Liver (tissue), 9 donors: ENCODE data around the gene IFNA14. TPM values are rescaled to one million over a fixed set of nuclear protein-coding genes. Genes with fewer than 3 reads are reported as not detected.

ENCODE experiments used
- DNase-seq: peaks from one replicate; pipeline ENCODE4 v3.0.0-alpha.2; 2017; ENCODE audit warnings: low spot score
- H3K27ac ChIP-seq, 2 donors: one replicate each; pipeline ENCODE4 v1.7.0; 2013; ENCODE audit warnings: inconsistent platforms in 2 of 2, low read length in 2 of 2, control low read depth in 1 of 2, low read depth in 1 of 2, mild to moderate bottlenecking in 1 of 2
- H3K27me3 ChIP-seq, 4 donors: one replicate each; pipeline versions ENCODE4 v1.6.1 to v1.7.0; 2013; ENCODE audit warnings: low read length in 3 of 4, inconsistent platforms in 1 of 4, mild to moderate bottlenecking in 1 of 4, moderate library complexity in 1 of 4; ENCODE audit not compliant: control insufficient read depth in 4 of 4, insufficient read depth in 4 of 4
- H3K36me3 ChIP-seq, 4 donors: one replicate each; pipeline versions ENCODE4 v1.6.1 to v1.7.0; 2013; ENCODE audit warnings: low read length in 3 of 4, mild to moderate bottlenecking in 3 of 4, low read depth in 1 of 4, moderate library complexity in 1 of 4; ENCODE audit not compliant: control insufficient read depth in 4 of 4, insufficient read depth in 3 of 4
- H3K4me1 ChIP-seq, 4 donors: one replicate each; pipeline versions ENCODE4 v1.6.1 to v1.7.0; 2013; ENCODE audit warnings: low read length in 3 of 4, mild to moderate bottlenecking in 3 of 4, moderate library complexity in 1 of 4; ENCODE audit not compliant: control insufficient read depth in 4 of 4, insufficient read depth in 4 of 4
- H3K4me3 ChIP-seq, 3 donors: one replicate each; pipeline versions ENCODE4 v1.6.1 to v1.7.0; 2013; ENCODE audit warnings: low read length in 3 of 3, control low read depth in 1 of 3, low read depth in 1 of 3, mild to moderate bottlenecking in 1 of 3
- H3K9ac ChIP-seq, 2 donors: one replicate each; pipeline ENCODE4 v1.7.0; 2013; ENCODE audit warnings: low read length in 2 of 2, mild to moderate bottlenecking in 2 of 2, moderate library complexity in 2 of 2, control low read depth in 1 of 2, low read depth in 1 of 2
- H3K9me3 ChIP-seq, 4 donors: one replicate each; pipeline versions ENCODE4 v1.6.1 to v1.7.0; 2013; ENCODE audit warnings: low read length in 3 of 4; ENCODE audit not compliant: control insufficient read depth in 4 of 4
- ATF3 ChIP-seq: IDR thresholded peaks from 2 replicates; pipeline ENCODE4 v1.6.1; 2016; ENCODE audit warnings: antibody characterized with exemption
- CTCF ChIP-seq: fragments of 150-350 bp; IDR thresholded peaks from 2 replicates; pipeline ENCODE4 v1.5.1; 2017; ENCODE audit warnings: improper control_type of control experiment, low read depth, low read length; ENCODE audit not compliant: missing input control
- EGR1 ChIP-seq, 2 donors: IDR thresholded peaks; 2 replicates each; pipeline ENCODE4 v1.6.1; 2016 to 2018; ENCODE audit warnings: antibody characterized with exemption in 2 of 2, low read depth in 2 of 2
- FOXA2 ChIP-seq: IDR thresholded peaks from 2 replicates; pipeline ENCODE4 v1.6.1; 2016; ENCODE audit warnings: antibody characterized with exemption
- GABPA ChIP-seq, 2 donors: IDR thresholded peaks in 1 of 2; conservative IDR thresholded peaks in 1 of 2; 2 replicates each; pipeline ENCODE4 v1.6.1; 2016; ENCODE audit warnings: antibody characterized with exemption in 2 of 2, mild to moderate bottlenecking in 1 of 2, moderate library complexity in 1 of 2
- HNF4A ChIP-seq, 2 donors: conservative IDR thresholded peaks; 2 replicates each; pipeline ENCODE4 v1.6.1; 2016; ENCODE audit warnings: antibody characterized with exemption in 2 of 2, mild to moderate bottlenecking in 2 of 2
- HNF4G ChIP-seq: IDR thresholded peaks from 2 replicates; pipeline ENCODE4 v1.6.1; 2016; ENCODE audit warnings: antibody characterized with exemption
- MAX ChIP-seq: IDR thresholded peaks from 2 replicates; pipeline ENCODE4 v1.6.1; 2016; ENCODE audit warnings: antibody characterized with exemption
- NR2F2 ChIP-seq: IDR thresholded peaks from 2 replicates; pipeline ENCODE4 v1.6.1; 2016; ENCODE audit warnings: antibody characterized with exemption
- RAD21 ChIP-seq, 2 donors: IDR thresholded peaks; 2 replicates each; pipeline ENCODE4 v1.6.1; 2016; ENCODE audit warnings: antibody characterized with exemption in 2 of 2, mild to moderate bottlenecking in 2 of 2
- REST ChIP-seq: IDR thresholded peaks from 2 replicates; pipeline ENCODE4 v1.6.1; 2016; ENCODE audit warnings: antibody characterized with exemption, mild to moderate bottlenecking
- RXRA ChIP-seq, 2 donors: IDR thresholded peaks; 2 replicates each; pipeline ENCODE4 v1.6.1; 2017 to 2018; ENCODE audit warnings: antibody characterized with exemption in 2 of 2, mild to moderate bottlenecking in 1 of 2
- SP1 ChIP-seq: IDR thresholded peaks from 2 replicates; pipeline ENCODE4 v1.6.1; 2018; ENCODE audit warnings: antibody characterized with exemption, mild to moderate bottlenecking
- TAF1 ChIP-seq: conservative IDR thresholded peaks from 2 replicates; pipeline ENCODE4 v1.6.1; 2016; ENCODE audit warnings: antibody characterized with exemption, mild to moderate bottlenecking
- ZBTB33 ChIP-seq: IDR thresholded peaks from 2 replicates; pipeline ENCODE4 v1.6.1; 2016; ENCODE audit warnings: antibody characterized with exemption
- WGBS: extraction: QIAGEN DNeasy Blood & Tissue Kit; methylation state at CpG from one replicate; pipeline ENCODE4 v1.1.7; 2013; 5-methylcytosine and 5-hydroxymethylcytosine counted together
- polyA plus RNA-seq, 2 donors: library from polyadenylated mRNA; stranded (reverse) in 1 of 2; unstranded in 1 of 2; fragments of 200-250 nt in 1 of 2; fragments of >200 nt in 1 of 2; fragmentation: Nextera tagmentation in 1 of 2; extraction: Ambion mirVana in 1 of 2; gene quantifications; one replicate each; pipeline versions ENCODE4 v1.2.1 to v1.2.3, GENCODE V29; 2013 to 2015
- total RNA-seq, 2 donors: library from RNA; depleted of rRNA; stranded (reverse); fragments of >200 nt; gene quantifications; one replicate each; pipeline ENCODE4 v1.2.3, GENCODE V29; 2014
- donor health status: healthy.
- donor health status: healthy.
- donor health status: healthy.
- donor health status: healthy.
- donor health status: healthy.

Gene IFNA14
- total and polyA plus RNA-seq, 4 donors, result not detected

- WGBS, result 47% methylated on average over 4 of the region's 4 CpGs
- no peak overlapping the region for H3K9ac ChIP-seq
- TF ChIP-seq FOXA2 (no peak), CTCF (no peak), NR2F2 (no peak), REST (no peak), ZBTB33 (no peak), HNF4A (conservative IDR thresholded peaks at IDR 0.05) (no peak), EGR1 (IDR thresholded peaks at IDR 0.05; ENCODE audit: low read depth in 2 of 2) (no peak), GABPA (IDR thresholded peaks at IDR 0.05 in 1 of 2, conservative IDR thresholded peaks at IDR 0.05 in 1 of 2) (no peak), MAX (no peak), SP1 (no peak), RAD21 (IDR thresholded peaks at IDR 0.05) (no peak), ATF3 (no peak), TAF1 (no peak), HNF4G (no peak), RXRA (IDR thresholded peaks at IDR 0.05) (no peak)
Measured at GRCh38 chr9:21267485-21268346, 27.9 kb upstream of the IFNA14 start.

More at GRCh38 chr9:21267485-21268346, 27.9 kb upstream of the IFNA14 start:
- Histone ChIP-seq H3K36me3 (no peaks in the 10 kb centered on the region), H3K4me1 (no peaks in the 10 kb centered on the region), H3K4me3 (no peak overlapping the region), H3K9me3 (no peaks in the 10 kb centered on the region), H3K27ac (no peak overlapping the region), H3K27me3 (peaks cover 0 to 7% (median 0%) of the 10 kb centered on the region in 4 donors)
- no peak for DNase-seq
